ENCODE measurements around the gene TPTE.
"Not testable (repeated sequence)": the region's sequence is repeated elsewhere in the genome, so short reads cannot be mapped to it uniquely, and the experiment has no call there.

DNA sequence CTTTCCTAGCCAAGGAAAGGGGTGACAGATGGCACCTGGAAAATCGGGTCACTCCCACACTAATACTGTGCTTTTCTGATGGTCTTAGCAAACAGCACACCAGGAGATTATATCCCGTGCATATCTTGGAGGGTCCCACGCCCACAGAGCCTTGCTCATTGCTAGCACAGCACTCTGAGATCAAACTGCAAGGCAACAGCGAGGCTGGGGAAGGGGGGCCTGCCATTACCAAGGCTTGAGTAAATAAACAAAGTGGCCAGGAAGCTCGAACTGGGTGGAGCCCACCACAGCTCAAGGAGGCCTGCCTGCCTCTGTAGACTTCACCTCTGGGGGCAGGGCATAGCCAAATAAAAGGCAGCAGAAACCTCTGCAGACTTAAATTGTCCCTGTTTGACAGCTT, 109.9 kb downstream of the TPTE start:
- not testable (repeated sequence) for TF ChIP-seq CTCF, POLR2A (IDR thresholded peaks at IDR 0.05)
